ENCODE measurements around the gene PDCD1.

PDCD1 gene

DNA sequence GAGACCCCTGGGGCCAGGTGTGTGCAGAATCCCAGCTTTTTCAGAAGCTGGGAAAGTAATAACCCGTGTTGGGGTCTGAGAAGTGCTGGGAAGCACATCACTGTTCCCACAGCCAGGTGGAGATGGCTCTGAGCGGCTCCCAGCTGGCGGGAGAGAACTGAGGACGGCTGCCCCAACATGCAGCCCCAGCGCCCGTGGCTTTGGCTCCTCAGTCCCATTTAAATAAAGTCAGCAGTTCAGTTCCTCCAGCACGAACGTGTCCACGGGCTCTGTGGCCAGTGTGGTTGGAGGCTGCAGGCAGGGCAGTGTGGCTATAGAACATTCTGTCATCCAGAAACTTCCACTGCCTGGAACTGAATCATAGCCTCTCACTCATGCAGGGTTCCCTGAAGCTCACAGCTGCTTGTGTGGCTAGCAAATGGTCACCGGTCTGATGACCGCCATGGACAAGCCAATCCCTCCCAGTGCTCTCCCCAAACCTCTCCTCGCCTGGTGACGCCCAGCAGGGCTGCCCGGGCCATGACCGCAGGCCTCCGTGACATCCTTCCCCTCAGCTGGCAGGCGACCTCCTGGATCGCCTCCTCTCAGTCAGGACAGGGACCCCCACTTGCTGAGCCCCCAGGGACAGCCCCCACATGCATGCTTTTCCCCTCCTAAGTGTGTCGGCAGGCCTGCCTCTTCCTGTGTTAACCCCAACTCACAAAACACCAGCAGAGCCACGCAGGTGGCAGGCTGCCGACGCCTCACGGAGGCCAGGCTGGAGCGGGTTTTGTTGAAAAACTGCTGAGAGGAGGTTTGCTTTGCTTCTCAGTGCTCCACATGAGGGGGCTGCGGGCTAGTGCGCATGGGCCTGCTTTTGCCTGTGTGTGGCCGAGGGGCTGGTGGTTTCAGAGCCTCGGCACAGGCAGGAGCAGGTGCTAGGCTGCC, 12.2 kb upstream of the PDCD1 start:
- TF ChIP-seq, protein P1, sequence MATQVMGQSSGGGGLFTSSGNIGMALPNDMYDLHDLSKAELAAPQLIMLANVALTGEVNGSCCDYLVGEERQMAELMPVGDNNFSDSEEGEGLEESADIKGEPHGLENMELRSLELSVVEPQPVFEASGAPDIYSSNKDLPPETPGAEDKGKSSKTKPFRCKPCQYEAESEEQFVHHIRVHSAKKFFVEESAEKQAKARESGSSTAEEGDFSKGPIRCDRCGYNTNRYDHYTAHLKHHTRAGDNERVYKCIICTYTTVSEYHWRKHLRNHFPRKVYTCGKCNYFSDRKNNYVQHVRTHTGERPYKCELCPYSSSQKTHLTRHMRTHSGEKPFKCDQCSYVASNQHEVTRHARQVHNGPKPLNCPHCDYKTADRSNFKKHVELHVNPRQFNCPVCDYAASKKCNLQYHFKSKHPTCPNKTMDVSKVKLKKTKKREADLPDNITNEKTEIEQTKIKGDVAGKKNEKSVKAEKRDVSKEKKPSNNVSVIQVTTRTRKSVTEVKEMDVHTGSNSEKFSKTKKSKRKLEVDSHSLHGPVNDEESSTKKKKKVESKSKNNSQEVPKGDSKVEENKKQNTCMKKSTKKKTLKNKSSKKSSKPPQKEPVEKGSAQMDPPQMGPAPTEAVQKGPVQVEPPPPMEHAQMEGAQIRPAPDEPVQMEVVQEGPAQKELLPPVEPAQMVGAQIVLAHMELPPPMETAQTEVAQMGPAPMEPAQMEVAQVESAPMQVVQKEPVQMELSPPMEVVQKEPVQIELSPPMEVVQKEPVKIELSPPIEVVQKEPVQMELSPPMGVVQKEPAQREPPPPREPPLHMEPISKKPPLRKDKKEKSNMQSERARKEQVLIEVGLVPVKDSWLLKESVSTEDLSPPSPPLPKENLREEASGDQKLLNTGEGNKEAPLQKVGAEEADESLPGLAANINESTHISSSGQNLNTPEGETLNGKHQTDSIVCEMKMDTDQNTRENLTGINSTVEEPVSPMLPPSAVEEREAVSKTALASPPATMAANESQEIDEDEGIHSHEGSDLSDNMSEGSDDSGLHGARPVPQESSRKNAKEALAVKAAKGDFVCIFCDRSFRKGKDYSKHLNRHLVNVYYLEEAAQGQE (IDR thresholded peaks at IDR 0.05; ENCODE audit: insufficient read depth in 1 of 2, low read depth in 2 of 2, low read length in 2 of 2) = no peak
- no peak for TF ChIP-seq SIN3A (IDR thresholded peaks at IDR 0.05; ENCODE audit: borderline replicate concordance, insufficient read depth, low read length)
- no peak for TF ChIP-seq TAF1 (IDR thresholded peaks at IDR 0.05; ENCODE audit: borderline replicate concordance, insufficient read depth, low read length)
- no peak for TF ChIP-seq FOXP2 (optimal IDR thresholded peaks at IDR 0.05; ENCODE audit: borderline replicate concordance, extremely low read depth, extremely low read length, insufficient read depth)
- TF ChIP-seq POLR2AphosphoS5 (IDR thresholded peaks at IDR 0.05; ENCODE audit: low read depth, low read length) = no peak

DNA sequence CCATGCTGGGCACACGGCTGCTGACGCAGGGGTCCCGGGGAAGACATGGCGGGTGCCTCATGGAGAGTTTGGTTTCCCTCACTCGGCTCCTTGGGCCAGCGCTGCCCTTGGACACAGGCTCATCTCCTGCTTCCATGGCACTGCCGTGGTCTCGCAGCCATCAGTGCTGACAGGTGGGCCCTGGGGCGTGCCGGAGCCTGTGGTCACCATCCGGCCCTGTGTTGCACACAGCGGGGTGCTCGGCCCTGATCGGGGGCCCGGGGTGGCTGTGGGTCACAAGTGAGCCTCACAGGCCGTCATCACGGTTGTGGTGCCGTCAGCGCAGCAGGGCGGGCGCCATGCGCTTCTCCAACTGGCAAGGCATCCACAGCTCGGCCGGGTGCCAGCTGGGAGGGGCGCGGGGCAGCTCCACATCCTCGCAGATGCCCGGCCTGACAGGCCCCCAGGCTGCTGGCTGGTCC, 11.4 kb upstream of the PDCD1 start:
- TF ChIP-seq, protein P1 (IDR thresholded peaks at IDR 0.05; ENCODE audit: insufficient read depth in 1 of 2, low read depth in 2 of 2, low read length in 2 of 2) = no peak
- TF ChIP-seq TAF1 (IDR thresholded peaks at IDR 0.05; ENCODE audit: borderline replicate concordance, insufficient read depth, low read length) (no peak), POLR2AphosphoS5 (IDR thresholded peaks at IDR 0.05; ENCODE audit: low read depth, low read length) (no peak)

DNA sequence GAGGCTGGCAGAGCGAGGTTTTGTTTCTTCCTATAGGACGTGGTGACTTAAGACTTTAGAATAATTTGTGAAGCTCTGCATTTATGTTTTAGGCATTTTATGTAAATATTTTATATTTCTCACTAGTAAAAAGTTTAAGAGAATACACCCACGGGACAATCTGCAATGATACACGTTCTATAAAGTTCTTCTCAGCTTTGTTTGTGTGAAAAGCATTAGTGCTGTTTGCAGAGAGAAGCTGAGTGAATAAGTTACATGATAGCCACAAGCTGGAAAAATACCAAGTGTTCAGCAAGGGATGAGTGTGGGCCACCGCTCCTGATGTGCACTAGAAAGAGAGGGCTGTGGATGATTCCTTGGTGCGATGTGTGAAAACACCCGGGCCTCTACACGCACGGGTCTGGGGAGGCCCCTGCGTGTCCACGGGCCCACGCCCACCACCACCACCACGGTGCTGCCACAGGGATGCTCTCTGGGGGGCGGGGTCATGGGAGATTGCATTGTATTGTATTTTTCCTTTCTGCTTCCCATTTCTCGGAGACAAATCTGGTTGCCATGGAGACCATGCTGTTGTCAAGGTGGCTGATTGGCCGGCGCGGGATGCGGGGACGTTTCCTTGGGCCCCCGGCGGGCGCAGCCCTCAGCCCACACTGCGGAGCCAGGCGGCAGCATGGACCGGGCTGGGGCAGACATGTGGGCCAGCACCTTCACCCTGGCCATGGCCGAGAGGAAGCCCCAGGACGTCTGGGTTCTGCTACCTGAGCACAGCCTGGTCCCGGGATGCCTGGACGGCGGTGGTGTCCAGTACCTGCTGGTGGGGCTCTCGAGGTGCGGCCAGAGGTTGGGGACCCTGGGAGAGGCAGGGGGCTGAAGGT, 10.6 kb upstream of the PDCD1 start, which contains the start of gene RTP5:
RTP5 (plus strand) TSS at position 643 of the 875 bp plus-strand sequence; CDS start at position 671, 28 bp downstream.
- TF ChIP-seq TAF1 (IDR thresholded peaks at IDR 0.05; ENCODE audit: borderline replicate concordance, insufficient read depth, low read length) = no peak
- TF ChIP-seq POLR2AphosphoS5 (IDR thresholded peaks at IDR 0.05; ENCODE audit: low read depth, low read length) = no peak
- TF ChIP-seq, protein P1 (IDR thresholded peaks at IDR 0.05; ENCODE audit: insufficient read depth in 1 of 2, low read depth in 2 of 2, low read length in 2 of 2) = no peak
- TF ChIP-seq SIN3A (IDR thresholded peaks at IDR 0.05; ENCODE audit: borderline replicate concordance, insufficient read depth, low read length) = no peak
- no peak for TF ChIP-seq FOXP2 (optimal IDR thresholded peaks at IDR 0.05; ENCODE audit: borderline replicate concordance, extremely low read depth, extremely low read length, insufficient read depth)

DNA sequence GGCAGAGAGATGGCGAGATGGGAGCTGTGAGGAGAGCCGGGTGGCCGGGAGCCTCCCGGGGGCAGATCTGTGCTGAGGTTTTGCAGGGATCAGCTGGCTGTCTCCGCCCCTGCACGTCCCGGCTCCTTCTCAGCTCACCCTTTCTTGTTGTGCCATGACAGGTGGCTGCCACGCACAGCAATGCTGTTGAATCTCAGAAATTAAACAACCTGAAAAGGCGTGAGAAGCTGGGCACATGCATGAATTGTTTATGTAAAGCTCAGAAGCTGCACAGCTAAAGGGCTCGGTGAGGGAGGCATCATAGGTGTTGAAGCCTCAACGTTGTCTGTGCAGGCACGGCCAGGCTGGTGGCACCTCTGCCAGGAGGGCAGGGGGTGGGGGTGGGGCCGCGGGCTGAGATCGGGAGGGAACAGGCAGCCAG, 10.0 kb upstream of the PDCD1 start:
- TF ChIP-seq POLR2AphosphoS5 (IDR thresholded peaks at IDR 0.05; ENCODE audit: low read depth, low read length) (no peak), TAF1 (IDR thresholded peaks at IDR 0.05; ENCODE audit: borderline replicate concordance, insufficient read depth, low read length) (no peak), FOXP2 (optimal IDR thresholded peaks at IDR 0.05; ENCODE audit: borderline replicate concordance, extremely low read depth, extremely low read length, insufficient read depth) (no peak), SIN3A (IDR thresholded peaks at IDR 0.05; ENCODE audit: borderline replicate concordance, insufficient read depth, low read length) (no peak)
- TF ChIP-seq, protein P1 (IDR thresholded peaks at IDR 0.05; ENCODE audit: insufficient read depth in 1 of 2, low read depth in 2 of 2, low read length in 2 of 2) = no peak

All from PFSK-1 (cell line).